HT-29 (cell line): ENCODE measurements around the gene DIS3L2. TPM values are rescaled to one million over a fixed set of nuclear protein-coding genes. Genes with fewer than 3 reads are reported as not detected.

Experiments
- DNase-seq: peaks from one replicate; pipeline ENCODE4 v3.0.0-alpha.2; 2015; ENCODE audit warnings: low spot score
- total RNA-seq: library from RNA; depleted of rRNA; stranded (reverse); fragments of >200 nt; shearing (Covaris generic); gene quantifications from 2 replicates; pipeline ENCODE4 v1.2.3, GENCODE V29; 2014

DIS3L2 gene
- total RNA-seq, 1 experiment from 2014 or later: 29.4 TPM

- DNase-seq: no peak
Observed at GRCh38 chr2:232261776-232262175, 300.3 kb downstream of the DIS3L2 start.

DNA sequence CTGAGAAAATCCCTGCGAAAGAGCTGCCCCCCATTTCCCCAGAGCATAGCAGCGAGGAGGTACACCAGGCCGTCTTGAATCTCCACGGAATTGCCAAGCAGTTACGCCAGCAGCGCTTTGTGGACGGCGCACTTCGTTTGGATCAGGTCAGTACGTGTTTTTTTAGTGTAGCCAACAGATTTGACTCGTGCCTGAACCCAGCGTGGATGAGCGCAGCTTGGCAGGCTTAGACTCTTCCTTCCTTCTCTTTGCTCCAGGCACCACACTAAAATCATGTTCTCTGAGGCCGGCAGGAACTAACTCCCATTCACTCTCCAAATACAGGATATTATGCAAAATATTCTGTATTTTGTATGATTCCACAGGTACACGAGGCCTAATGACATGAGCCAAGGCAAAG, 301.8 kb downstream of the DIS3L2 start:
- DNase-seq: no peak

DNA sequence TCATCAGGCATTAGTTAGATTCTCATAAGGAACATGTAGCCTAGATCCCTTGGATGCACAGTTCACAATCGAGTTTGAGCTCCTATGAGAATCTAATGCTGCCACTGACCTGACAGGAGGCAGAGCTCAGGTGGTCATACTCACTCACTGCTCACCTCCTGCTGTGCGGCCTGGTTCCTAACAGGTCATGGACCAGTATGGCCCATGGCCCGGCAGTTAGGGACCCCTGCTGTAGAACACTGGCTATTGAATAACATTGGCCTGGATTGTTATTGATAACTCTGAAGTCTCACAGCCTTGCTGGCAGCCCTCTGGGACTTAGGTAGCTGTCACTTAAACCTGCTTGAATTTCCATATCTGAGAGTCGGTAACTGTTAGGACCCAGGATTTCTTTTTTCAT, 302.6 kb downstream of the DIS3L2 start:
- no peak for DNase-seq

- no peak for DNase-seq
Observed at GRCh38 chr2:232265329-232265728, 303.8 kb downstream of the DIS3L2 start.

DNA sequence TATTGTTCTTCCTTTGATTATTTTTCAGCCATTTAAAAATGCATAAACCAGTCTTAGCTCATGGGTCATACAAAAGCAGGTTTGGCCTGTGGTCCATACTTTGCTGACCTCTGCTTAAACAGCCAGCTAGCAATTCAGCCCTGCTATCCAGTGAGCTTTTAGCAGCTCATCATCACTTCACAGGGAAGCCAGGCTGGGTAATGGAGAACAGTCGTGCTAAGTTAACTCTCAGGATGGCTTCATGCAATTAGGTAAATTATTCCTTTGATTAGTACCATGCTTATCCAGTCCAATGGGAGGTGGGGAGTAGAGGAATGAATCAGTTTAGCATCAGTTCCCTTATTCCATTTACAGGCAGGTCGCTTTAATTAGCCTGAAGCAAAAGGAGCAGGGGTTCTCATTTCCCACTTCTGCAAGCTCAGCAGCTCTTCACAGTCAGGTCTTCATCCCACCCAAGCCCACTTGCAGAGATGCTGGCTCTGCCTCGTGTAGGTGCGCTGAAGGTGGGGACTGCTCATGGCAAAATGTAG, 307.2 kb downstream of the DIS3L2 start:
- no peak for DNase-seq

GRCh38 chr2:232269867-232270266, 308.4 kb downstream of the DIS3L2 start:
- DNase-seq: no peak

DNA sequence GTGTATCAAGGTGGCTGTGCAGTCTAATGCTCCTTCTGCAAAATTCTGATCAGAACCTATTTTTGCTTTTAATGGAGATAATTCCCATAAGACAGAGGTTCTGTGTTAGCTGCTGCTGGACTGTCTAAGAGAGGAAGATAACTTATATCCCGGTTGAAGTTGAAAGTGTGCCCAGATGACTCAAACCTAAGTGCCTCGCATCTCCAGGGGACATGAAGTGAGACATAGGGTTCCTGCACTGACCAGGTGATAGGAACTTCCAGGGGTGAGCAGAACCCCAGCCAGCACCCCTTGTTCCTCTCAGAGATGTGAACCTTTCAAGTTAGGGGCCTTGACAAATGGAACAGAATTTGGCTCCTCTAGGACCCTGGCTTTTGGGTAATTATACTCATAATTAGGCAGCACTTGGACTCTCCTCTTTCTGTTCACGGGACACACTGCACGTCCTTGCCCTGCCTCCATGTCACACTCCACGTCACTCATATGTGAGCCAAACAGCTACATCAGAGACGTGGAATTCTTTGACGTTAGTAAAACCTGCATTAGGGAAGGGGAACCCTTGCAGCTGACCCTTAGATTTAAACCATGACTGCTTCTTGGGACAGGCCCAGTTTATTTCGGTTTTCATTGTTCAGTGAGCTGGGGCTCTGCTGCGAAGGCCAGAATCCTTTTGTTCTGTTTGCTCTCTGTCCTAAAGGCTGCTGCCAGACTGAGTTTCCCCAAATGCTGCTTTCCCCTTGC, 312.6 kb downstream of the DIS3L2 start:
- no peak for DNase-seq

GRCh38 chr2:232275670-232276069, 314.2 kb downstream of the DIS3L2 start:
- DNase-seq: no peak

DNA sequence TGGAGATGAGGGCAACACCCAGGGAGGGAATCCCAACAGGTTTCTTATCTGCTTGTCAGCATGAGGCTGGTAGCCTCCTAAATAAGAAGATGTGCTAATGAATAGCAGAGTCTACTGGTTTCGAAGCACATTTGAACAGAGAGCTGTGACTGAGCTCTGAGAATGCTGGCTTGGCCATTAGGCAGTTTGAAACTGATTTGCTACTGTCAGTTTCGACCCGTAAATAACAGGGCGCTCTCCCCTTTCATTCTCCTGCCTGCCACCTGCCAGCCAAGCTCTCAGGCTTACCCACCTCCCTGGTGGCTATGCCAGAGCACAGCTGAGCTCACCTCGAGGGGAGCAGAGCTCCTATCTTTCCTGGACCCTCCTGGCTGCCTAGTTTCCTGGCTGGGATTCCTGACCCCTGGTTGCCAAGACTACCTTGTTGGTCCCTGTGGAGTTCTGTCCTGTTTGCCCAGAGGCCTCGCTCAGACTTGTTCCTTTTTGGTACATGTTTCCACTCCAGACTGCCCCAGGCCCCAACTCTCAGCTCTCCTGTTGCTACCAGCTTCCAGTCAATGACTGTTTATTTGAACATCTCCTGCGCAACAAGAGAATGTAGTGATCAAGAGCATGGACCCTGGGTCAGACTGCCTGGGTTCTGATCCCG, 314.7 kb downstream of the DIS3L2 start:
- DNase-seq: no peak

- no peak for DNase-seq
Observed at GRCh38 chr2:232276733-232277313, 315.3 kb downstream of the DIS3L2 start.

DNA sequence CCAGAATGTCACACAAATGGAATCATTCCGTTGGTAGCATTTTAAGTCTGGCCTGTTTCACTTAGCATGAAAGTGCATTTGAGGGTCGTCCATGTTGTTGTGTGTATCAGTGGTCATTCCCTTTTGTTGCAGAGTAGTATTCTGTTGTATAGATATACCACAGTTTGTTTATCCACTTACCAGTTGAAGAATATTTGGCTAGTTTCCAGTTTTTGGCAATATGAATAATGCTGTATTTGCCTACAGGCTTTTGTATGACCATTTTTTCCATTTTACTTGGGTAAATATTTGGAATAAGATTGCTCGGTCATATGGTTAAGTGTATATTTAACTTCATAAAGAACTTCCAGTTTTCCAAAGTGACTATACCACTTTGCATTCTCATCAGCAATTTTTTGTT, 317.0 kb downstream of the DIS3L2 start:
- DNase-seq: no peak

- no peak for DNase-seq
Observed at GRCh38 chr2:232280341-232280740, 318.8 kb downstream of the DIS3L2 start.

- DNase-seq: no peak
Observed at GRCh38 chr2:232281858-232282507, 320.5 kb downstream of the DIS3L2 start.

DNA sequence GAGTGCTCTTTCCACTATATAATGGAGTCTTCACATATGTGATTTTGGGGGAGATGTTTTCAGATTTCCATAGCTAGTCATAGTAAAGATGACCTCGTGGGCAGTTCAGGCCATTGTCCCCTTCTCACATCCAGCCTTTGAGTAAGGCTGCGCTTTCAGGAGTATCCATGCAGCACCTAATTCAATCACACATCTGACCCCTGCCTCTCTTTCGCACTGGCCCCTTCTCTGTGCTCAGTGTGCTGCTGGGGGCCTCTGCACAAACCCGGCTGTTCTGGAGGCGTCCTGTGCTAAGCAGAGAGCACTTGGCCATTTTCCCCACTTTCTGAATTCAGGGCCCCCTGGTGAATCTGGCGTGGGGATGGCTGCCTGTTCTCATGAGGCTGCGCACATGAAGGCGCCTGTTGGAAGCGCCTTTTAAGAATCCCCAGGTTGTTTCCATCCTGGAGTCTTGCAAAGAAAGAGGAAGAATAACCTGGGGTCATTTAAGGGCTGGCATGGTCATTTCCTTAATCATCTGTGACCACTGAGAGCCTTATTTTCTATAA, 321.1 kb downstream of the DIS3L2 start:
- no peak for DNase-seq

GRCh38 chr2:232286001-232286868, 324.7 kb downstream of the DIS3L2 start:
- no peak for DNase-seq

- DNase-seq: no peak
Observed at GRCh38 chr2:232287316-232287715, 325.8 kb downstream of the DIS3L2 start.

GRCh38 chr2:232288489-232289030, 327.0 kb downstream of the DIS3L2 start:
- DNase-seq: no peak

DNA sequence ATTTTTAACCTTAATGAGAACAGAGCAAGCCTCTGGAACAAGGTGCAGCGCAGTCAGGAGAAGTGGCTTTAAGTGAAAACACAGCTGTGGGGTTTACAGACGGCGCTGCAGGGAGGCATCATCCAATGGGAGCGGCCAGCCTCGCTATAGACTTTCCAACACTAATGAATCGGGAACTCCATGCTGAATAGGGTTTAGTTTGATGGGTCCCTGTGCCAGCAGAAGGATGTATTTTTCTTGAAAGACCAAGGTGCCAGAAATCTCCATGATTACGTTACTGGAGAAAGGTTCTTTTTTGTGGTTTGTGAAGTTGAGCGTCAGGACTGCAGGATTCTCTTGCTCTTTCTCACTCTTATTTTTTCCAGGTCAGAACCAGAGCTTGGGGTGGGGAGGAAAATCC, 329.2 kb downstream of the DIS3L2 start:
- no peak for DNase-seq

DNA sequence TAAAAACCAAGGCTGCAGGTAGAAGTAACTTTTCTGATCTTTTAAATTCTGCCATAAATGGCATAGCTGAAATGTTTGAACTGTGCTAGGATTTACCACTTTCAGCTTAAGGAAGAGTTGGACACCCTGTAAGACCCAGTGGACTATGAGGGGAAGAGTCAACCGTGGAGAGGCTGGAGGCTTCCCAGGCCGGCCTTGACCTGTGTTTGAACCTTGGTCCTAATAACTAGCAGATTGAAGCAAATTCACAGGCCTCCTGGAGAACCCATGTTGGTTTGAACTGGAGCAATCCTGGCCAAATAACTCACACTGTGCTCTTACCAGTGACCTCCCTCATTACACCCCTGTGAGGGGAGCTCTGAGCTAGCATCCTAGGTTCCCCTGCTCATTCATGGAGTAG, 329.8 kb downstream of the DIS3L2 start:
- no peak for DNase-seq

DNA sequence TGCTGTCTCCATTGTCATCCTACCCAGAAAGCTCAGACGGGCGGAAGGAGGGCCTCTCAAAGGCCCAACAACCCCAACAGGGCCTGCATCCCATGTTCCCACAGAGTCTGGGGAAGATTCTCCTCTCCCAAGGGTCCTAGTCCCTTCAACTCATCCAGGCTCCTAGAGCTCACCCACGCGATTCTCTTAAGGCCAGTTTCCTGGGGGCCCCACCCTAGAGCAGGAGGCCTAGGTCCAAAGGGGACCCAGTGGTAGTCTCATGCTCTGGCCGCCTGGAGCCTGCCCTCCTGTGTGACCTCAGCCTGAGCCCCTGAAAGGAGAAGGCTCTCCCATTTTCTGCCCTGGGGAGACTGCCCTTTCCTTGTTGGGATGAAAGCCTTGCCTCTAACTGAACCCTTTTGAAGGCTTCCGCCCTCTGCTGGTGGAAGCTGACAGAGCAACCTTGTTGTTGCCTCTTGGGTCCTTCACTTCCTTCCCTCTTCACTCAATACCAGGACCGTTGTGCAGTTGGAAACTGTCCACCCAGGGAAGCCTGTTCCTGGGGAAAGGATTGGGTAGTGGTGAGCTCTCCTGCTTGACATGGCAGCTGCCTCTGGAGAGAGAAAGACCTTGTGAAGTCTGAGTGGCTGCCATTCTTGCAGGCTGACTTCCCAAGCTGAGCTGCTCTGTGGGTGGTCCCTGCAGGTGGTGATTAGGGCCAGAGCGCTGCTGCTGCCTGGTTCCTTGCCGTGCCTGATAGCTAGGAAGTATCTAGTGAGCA, 331.1 kb downstream of the DIS3L2 start:
- peak; percentile 90 for DNase-seq
